ENCODE measurements around the gene NFKBIE.

Gene NFKBIE

DNA sequence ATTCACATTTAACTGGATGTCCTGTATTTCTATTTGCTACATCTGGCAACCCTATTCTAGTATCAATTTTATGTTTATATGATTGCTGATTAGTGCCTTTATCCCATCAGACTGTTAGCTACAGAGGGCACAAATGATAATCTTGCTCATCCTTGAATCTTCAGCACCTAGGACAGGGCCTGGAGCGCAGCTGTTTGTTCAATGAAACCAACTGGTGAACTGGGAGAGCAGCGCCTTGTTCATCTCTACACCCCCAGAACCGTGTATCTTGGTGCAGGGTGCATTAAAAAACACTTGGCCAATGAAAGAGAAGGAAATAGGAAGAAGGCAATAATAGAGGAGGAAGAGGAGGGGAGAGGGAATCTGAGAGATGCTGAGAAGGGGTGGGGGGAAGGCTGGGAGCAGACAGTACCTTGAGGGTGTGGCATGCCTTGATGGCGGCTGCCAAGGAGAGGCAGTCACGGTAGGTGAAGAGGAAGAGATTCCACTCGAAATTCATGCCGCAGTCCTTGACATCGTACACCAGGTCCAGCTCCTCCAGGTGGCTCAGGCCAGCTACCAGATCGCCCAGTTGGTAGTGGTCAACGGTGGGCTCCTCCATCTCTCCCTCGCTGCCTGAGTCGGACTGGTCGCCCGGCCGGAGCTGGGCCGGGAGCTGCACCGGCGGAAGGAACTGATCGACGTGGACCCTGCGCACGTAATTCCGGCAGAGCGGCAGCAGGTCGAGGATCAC is 20.4 kb upstream of the NFKBIE start:
- Mint-ChIP-seq H3K36me3 (ENCODE audit: low read depth) (no peaks in the 10 kb centered on the region), H3K27me3 (peaks cover 56% of the 10 kb centered on the region), H3K4me3 (no peak overlapping the region), H3K27ac (no peak overlapping the region), H3K9me3 (no peaks in the 10 kb centered on the region), H3K4me1 (ENCODE audit: low read depth) (no peaks in the 10 kb centered on the region)
- no peak for DNase-seq

GRCh38 chr6:44284867-44285266 is 19.5 kb upstream of the NFKBIE start:
- DNase-seq: no peak
- no peaks in the 10 kb centered on the region for H3K9me3 Mint-ChIP-seq
- no peaks in the 10 kb centered on the region for H3K36me3 Mint-ChIP-seq (ENCODE audit: low read depth)
- H3K27me3 Mint-ChIP-seq: peaks cover 48% of the 10 kb centered on the region
- no peaks in the 10 kb centered on the region for H3K4me1 Mint-ChIP-seq (ENCODE audit: low read depth)
- no peak overlapping the region for H3K27ac Mint-ChIP-seq
- H3K4me3 Mint-ChIP-seq: no peak overlapping the region

GRCh38 chr6:44284121-44284520 is 18.8 kb upstream of the NFKBIE start:
- no peak overlapping the region for H3K27ac Mint-ChIP-seq
- peaks cover 45% of the 10 kb centered on the region for H3K27me3 Mint-ChIP-seq

DNA sequence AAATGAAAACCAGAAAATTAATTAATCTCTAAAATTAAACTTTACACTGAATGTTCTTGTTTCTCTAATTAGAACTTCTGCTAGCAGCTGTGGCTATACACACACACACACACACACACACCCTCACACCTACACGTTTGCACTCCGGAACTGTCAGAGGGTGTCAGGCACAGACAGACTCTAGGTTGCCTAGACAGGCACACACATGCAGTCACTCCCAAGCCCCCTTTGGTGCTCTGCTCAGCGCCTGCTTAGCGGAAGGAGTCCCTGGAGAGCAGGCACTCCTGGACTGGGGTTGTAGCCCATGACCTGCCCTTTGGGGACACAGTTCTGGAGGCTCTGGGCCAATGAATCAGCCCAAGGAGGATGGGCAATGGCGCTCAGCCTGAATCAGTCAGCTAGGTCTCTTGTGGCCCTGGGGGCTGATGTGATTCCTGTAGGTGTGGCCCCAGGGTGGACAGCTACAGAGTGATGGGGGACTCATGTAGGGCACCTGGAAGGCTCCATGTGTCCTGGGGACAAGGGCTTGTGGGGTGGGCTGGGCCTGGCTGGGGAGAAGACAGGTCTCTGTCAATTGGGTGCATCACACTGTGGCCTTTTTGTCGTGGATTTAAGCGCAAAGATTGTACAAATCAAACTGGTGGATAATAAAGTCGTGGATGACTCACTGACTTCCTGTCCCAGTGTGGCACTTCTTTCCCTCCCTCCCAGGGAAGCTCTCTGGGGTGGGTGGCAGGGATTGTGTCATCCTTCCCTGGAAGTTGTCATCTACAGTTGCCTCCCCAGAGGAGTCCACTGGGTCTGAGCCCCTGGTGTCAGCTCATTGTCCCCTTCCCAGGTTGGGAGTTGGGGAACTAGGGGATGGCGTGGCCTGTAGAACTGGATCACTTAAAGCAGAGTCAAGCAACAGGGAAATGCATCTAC is 13.7 kb upstream of the NFKBIE start:
- Mint-ChIP-seq H3K36me3 (ENCODE audit: low read depth) (no peaks in the 10 kb centered on the region), H3K27me3 (peaks cover 40% of the 10 kb centered on the region), H3K9me3 (no peaks in the 10 kb centered on the region), H3K27ac (no peak overlapping the region), H3K4me3 (no peak overlapping the region), H3K4me1 (ENCODE audit: low read depth) (peaks cover 4% of the 10 kb centered on the region)
- DNase-seq: no peak

More at GRCh38 chr6:44284121-44284520, 18.8 kb upstream of the NFKBIE start:
- no peak for DNase-seq
- Mint-ChIP-seq H3K9me3 (no peaks in the 10 kb centered on the region), H3K36me3 (ENCODE audit: low read depth) (no peaks in the 10 kb centered on the region), H3K4me3 (no peak overlapping the region), H3K4me1 (ENCODE audit: low read depth) (no peaks in the 10 kb centered on the region)

GRCh38 chr6:44278315-44278714 is 13.0 kb upstream of the NFKBIE start:
- no peak for DNase-seq
- H3K4me1 Mint-ChIP-seq (ENCODE audit: low read depth): peaks cover 4% of the 10 kb centered on the region
- no peak overlapping the region for H3K4me3 Mint-ChIP-seq
- peaks cover 42% of the 10 kb centered on the region for H3K27me3 Mint-ChIP-seq
- no peaks in the 10 kb centered on the region for H3K9me3 Mint-ChIP-seq
- no peaks in the 10 kb centered on the region for H3K36me3 Mint-ChIP-seq (ENCODE audit: low read depth)
- no peak overlapping the region for H3K27ac Mint-ChIP-seq

- Mint-ChIP-seq H3K9me3 (no peaks in the 10 kb centered on the region), H3K4me1 (ENCODE audit: low read depth) (peaks cover 4% of the 10 kb centered on the region), H3K27ac (no peak overlapping the region), H3K27me3 (peaks cover 47% of the 10 kb centered on the region), H3K4me3 (no peak overlapping the region), H3K36me3 (ENCODE audit: low read depth) (no peaks in the 10 kb centered on the region)
- no peak for DNase-seq
Measured at GRCh38 chr6:44277763-44278162, 12.4 kb upstream of the NFKBIE start.

GRCh38 chr6:44276667-44277640 is 11.6 kb upstream of the NFKBIE start:
- peaks cover 4% of the 10 kb centered on the region for H3K4me1 Mint-ChIP-seq (ENCODE audit: low read depth)
- H3K27ac Mint-ChIP-seq: no peak overlapping the region
- peaks cover 55% of the 10 kb centered on the region for H3K27me3 Mint-ChIP-seq
- no peak overlapping the region for H3K4me3 Mint-ChIP-seq
- DNase-seq: no peak
- H3K36me3 Mint-ChIP-seq (ENCODE audit: low read depth): no peaks in the 10 kb centered on the region
- no peaks in the 10 kb centered on the region for H3K9me3 Mint-ChIP-seq

GRCh38 chr6:44275749-44276648 is 10.6 kb upstream of the NFKBIE start:
- DNase-seq: no peak
- no peak overlapping the region for H3K4me3 Mint-ChIP-seq
- H3K36me3 Mint-ChIP-seq (ENCODE audit: low read depth): no peaks in the 10 kb centered on the region
- peaks cover 4% of the 10 kb centered on the region for H3K4me1 Mint-ChIP-seq (ENCODE audit: low read depth)
- H3K27ac Mint-ChIP-seq: no peak overlapping the region
- H3K27me3 Mint-ChIP-seq: peaks cover 65% of the 10 kb centered on the region
- H3K9me3 Mint-ChIP-seq: no peaks in the 10 kb centered on the region

DNA sequence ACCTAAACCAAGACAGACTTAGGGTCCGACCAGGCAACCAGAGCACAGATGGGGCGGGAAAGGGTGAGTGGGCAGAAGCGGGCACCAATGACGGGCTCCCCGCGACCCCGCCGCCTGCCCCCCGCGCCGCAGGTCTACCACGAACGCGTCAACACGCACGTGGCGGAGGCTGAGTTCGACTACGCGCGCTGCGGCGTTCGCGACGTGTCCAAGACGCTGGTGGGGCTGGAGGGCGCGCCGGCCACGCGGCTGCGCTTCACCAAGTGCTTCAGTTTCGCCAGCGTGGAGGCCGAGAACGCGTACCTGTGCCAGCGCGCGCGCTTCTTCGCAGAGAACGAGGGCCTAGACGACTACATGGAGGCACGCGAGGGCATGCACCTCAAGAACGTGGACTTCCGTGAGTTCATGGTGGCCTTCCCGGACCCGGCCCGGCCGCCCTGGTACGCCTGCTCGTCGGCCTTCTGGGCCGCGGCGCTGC is 10.0 kb upstream of the NFKBIE start:
- peaks cover 66% of the 10 kb centered on the region for H3K27me3 Mint-ChIP-seq
- H3K9me3 Mint-ChIP-seq: no peaks in the 10 kb centered on the region
- no peaks in the 10 kb centered on the region for H3K36me3 Mint-ChIP-seq (ENCODE audit: low read depth)
- H3K27ac Mint-ChIP-seq: no peak overlapping the region
- no peak overlapping the region for H3K4me3 Mint-ChIP-seq
- peaks cover 4% of the 10 kb centered on the region for H3K4me1 Mint-ChIP-seq (ENCODE audit: low read depth)
- no peak for DNase-seq

- Mint-ChIP-seq H3K27me3 (peaks cover 72% of the 10 kb centered on the region), H3K4me1 (ENCODE audit: low read depth) (peaks cover 18% of the 10 kb centered on the region), H3K36me3 (ENCODE audit: low read depth) (no peaks in the 10 kb centered on the region), H3K9me3 (no peaks in the 10 kb centered on the region), H3K27ac (no peak overlapping the region), H3K4me3 (no peak overlapping the region)
- DNase-seq: no peak
Measured at GRCh38 chr6:44273617-44274016, 8.3 kb upstream of the NFKBIE start.

DNA sequence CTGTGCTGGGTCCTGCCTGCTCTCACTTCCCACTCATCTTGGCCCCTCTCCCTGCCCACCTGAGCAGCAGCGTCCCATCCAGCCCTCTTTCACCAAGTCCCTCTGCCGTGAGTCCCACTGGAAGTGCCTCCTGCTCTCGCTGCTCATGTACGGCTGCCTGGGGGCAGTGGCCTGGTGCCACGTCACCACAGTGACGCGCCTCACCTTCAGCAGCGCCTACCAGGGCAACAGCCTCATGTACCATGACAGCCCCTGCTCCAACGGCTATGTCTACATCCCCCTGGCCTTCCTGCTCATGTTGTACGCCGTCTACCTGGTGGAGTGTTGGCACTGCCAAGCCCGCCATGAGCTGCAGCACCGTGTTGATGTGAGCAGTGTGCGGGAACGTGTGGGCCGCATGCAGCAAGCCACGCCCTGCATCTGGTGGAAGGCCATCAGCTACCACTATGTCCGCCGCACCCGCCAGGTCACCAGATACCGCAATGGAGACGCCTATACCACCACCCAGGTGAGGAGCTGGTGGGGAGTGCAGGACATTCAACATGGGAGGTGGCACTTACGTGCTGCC is 7.7 kb upstream of the NFKBIE start:
- Mint-ChIP-seq H3K9me3 (no peaks in the 10 kb centered on the region), H3K4me3 (no peak overlapping the region), H3K4me1 (ENCODE audit: low read depth) (peaks cover 18% of the 10 kb centered on the region), H3K27me3 (peaks cover 75% of the 10 kb centered on the region), H3K27ac (no peak overlapping the region), H3K36me3 (ENCODE audit: low read depth) (no peaks in the 10 kb centered on the region)
- no peak for DNase-seq

GRCh38 chr6:44272529-44272928 is 7.2 kb upstream of the NFKBIE start:
- Mint-ChIP-seq H3K27me3 (peaks cover 72% of the 10 kb centered on the region), H3K27ac (no peak overlapping the region), H3K36me3 (ENCODE audit: low read depth) (no peaks in the 10 kb centered on the region), H3K4me3 (no peak overlapping the region), H3K4me1 (ENCODE audit: low read depth) (peaks cover 22% of the 10 kb centered on the region), H3K9me3 (no peaks in the 10 kb centered on the region)
- DNase-seq: no peak

- H3K27ac Mint-ChIP-seq: no peak overlapping the region
- H3K4me3 Mint-ChIP-seq: no peak overlapping the region
- peaks cover 66% of the 10 kb centered on the region for H3K27me3 Mint-ChIP-seq
- no peaks in the 10 kb centered on the region for H3K9me3 Mint-ChIP-seq
- DNase-seq: no peak
- peaks cover 26% of the 10 kb centered on the region for H3K4me1 Mint-ChIP-seq (ENCODE audit: low read depth)
- H3K36me3 Mint-ChIP-seq (ENCODE audit: low read depth): no peaks in the 10 kb centered on the region
Measured at GRCh38 chr6:44271914-44272313, 6.6 kb upstream of the NFKBIE start.

All from activated T-cell treated with anti-CD3 and anti-CD28 coated beads, Interleukin-2, amount 50 U/mL, for 24 hours (primary cell).